Trophoblast cell (in vitro differentiated cells and primary cell): ENCODE data around the gene PPP1R9B.

Experiments used
- DNase-seq, 2 donors: peaks; one replicate each; pipeline ENCODE4 v3.0.0-alpha.2; 2016
- H2AFZ ChIP-seq: 2 replicates; pipeline ENCODE4 v1.6.1; 2013; ENCODE audit warnings: low read length, moderate library complexity, mild to moderate bottlenecking; ENCODE audit not compliant: insufficient read depth, poor library complexity
- H2AK5ac ChIP-seq: 2 replicates; pipeline ENCODE4 v1.6.1; 2013; ENCODE audit warnings: mild to moderate bottlenecking, low read length
- H2BK120ac ChIP-seq: 2 replicates; pipeline ENCODE4 v1.6.1; 2013; ENCODE audit warnings: low read length, mild to moderate bottlenecking, moderate library complexity; ENCODE audit not compliant: insufficient read depth, poor library complexity
- H2BK12ac ChIP-seq: 2 replicates; pipeline ENCODE4 v1.6.1; 2013; ENCODE audit warnings: mild to moderate bottlenecking, low read length, moderate library complexity
- H2BK5ac ChIP-seq: 2 replicates; pipeline ENCODE4 v1.6.1; 2013; ENCODE audit warnings: low read length, low read depth, moderate library complexity, mild to moderate bottlenecking; ENCODE audit not compliant: poor library complexity
- H3K14ac ChIP-seq: 2 replicates; pipeline ENCODE4 v1.6.1; 2013; ENCODE audit warnings: mild to moderate bottlenecking, low read length
- H3K18ac ChIP-seq: 2 replicates; pipeline ENCODE4 v1.6.1; 2013; ENCODE audit warnings: mild to moderate bottlenecking, low read length
- H3K23ac ChIP-seq: 2 replicates; pipeline ENCODE4 v1.6.1; 2013; ENCODE audit warnings: low read length
- H3K27ac ChIP-seq: 2 replicates; pipeline ENCODE4 v1.5.1; 2013; ENCODE audit warnings: low read depth, mild to moderate bottlenecking, inconsistent platforms, low read length, moderate library complexity
- H3K27me3 ChIP-seq: 2 replicates; pipeline ENCODE4 v1.6.1; 2013; ENCODE audit warnings: inconsistent platforms, mild to moderate bottlenecking, low read length, moderate library complexity; ENCODE audit not compliant: insufficient read depth
- H3K36me3 ChIP-seq, 2 experiments: 1 replicate in 1 of 2; 2 replicates in 1 of 2; pipeline ENCODE4 v1.6.1; 2013; ENCODE audit warnings: low read length in 2 of 2, mild to moderate bottlenecking in 2 of 2, moderate library complexity in 1 of 2; ENCODE audit not compliant: insufficient read depth in 2 of 2, control insufficient read depth in 1 of 2
- H3K4ac ChIP-seq: 2 replicates; pipeline ENCODE4 v1.6.1; 2013; ENCODE audit warnings: low read depth, mild to moderate bottlenecking, low read length, moderate library complexity
- H3K4me1 ChIP-seq, 2 experiments: 1 replicate in 1 of 2; 2 replicates in 1 of 2; pipeline ENCODE4 v1.6.1; 2013; ENCODE audit warnings: low read length in 2 of 2, mild to moderate bottlenecking in 2 of 2, moderate library complexity in 1 of 2; ENCODE audit not compliant: insufficient read depth in 2 of 2, control insufficient read depth in 1 of 2
- H3K4me2 ChIP-seq: 2 replicates; pipeline ENCODE4 v1.6.1; 2013; ENCODE audit warnings: inconsistent platforms, mild to moderate bottlenecking, low read length, moderate library complexity
- H3K4me3 ChIP-seq: 2 replicates; pipeline ENCODE4 v1.5.1; 2013; ENCODE audit warnings: mild to moderate bottlenecking, low read depth, low read length, inconsistent platforms
- H3K79me1 ChIP-seq: one replicate; pipeline ENCODE4 v1.6.1; 2013; ENCODE audit warnings: low read length
- H3K79me2 ChIP-seq: 2 replicates; pipeline ENCODE4 v1.6.1; 2013; ENCODE audit warnings: low read length, mild to moderate bottlenecking; ENCODE audit not compliant: control insufficient read depth, insufficient read depth, poor library complexity
- H3K9ac ChIP-seq: 2 replicates; pipeline ENCODE4 v1.6.1; 2013; ENCODE audit warnings: mild to moderate bottlenecking, low read length
- H3K9me3 ChIP-seq: 2 replicates; pipeline ENCODE4 v1.6.1; 2013; ENCODE audit warnings: low read depth, mild to moderate bottlenecking, control low read depth, inconsistent platforms, low read length; ENCODE audit not compliant: insufficient read depth
- H4K12ac ChIP-seq: 2 replicates; pipeline ENCODE4 v1.6.1; 2013; ENCODE audit warnings: low read depth, mild to moderate bottlenecking, low read length, moderate library complexity
- H4K8ac ChIP-seq: 2 replicates; pipeline ENCODE4 v1.6.1; 2013; ENCODE audit warnings: low read depth, mild to moderate bottlenecking, low read length, moderate library complexity
- H4K91ac ChIP-seq: one replicate; pipeline ENCODE4 v1.6.1; 2013; ENCODE audit warnings: low read depth, mild to moderate bottlenecking, low read length, moderate library complexity
- WGBS: extraction: QIAGEN DNeasy Blood & Tissue Kit; methylation state at CpG from one replicate; pipeline ENCODE4 v1.1.7; 2013; ENCODE audit warnings: missing lambda C conversion rate; ENCODE audit not compliant: insufficient read length, insufficient coverage; ENCODE audit errors: extremely low coverage; 5-methylcytosine and 5-hydroxymethylcytosine counted together

Gene PPP1R9B

DNA sequence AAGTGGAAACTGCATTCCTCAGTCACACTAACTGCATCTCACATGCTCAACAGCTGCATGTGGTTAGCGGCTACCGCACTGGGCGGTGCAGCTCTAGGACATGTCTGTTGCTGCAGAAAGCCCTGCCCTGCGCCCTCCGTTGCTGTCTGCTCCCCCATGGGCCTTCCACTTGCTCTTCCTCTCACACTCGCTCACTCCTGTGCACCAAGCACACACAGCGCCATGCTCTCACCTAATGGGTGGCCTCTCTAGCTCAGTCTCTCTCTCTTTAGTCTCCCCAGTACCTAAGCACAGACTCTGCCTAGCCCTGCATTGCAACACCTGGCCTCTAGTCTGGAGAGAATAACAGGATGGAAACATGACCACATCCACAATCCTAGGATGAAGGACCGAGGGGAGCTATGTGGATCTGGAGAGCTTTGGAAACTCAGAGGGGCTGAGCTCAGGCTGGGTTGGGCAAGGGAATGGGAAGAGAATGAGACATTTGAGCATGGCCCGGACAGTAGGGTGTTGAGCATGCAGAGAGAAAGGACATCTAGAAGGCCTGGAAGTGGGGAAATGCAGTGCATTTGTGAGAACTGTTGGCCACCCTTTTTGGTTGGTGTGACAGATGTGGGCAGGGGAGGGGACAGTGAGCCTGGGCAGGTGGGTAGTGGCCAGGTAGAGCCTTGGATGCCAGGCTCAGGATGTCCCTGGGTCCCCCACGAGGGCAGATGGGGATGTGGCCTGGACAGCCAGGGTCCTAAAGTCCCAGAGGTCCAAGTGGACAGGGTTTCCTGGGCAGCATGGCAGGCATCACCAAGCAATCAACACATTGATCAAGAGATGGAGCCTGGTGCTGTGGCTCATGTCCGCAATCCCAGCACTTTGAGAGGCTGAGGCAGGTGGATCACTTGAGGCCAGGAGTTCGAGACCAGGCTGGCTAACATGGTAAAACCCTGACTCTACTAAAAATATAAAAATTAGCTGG is 31.4 kb upstream of the PPP1R9B start:
- H4K8ac ChIP-seq = no peak overlapping the region
- no peak overlapping the region for H3K4me3 ChIP-seq
- no peak for DNase-seq
- peaks cover 4% of the 10 kb centered on the region for H3K9me3 ChIP-seq
- peaks cover 20% of the 10 kb centered on the region for H3K79me1 ChIP-seq
- H2AFZ ChIP-seq = no peak overlapping the region
- H3K18ac ChIP-seq = no peak overlapping the region
- no peak overlapping the region for H3K4me2 ChIP-seq
- peaks cover 22 to 28% of the 10 kb centered on the region in 2 experiments for H3K36me3 ChIP-seq
- no peak overlapping the region for H3K4ac ChIP-seq
- no peak overlapping the region for H2BK12ac ChIP-seq
- H3K23ac ChIP-seq = no peak overlapping the region
- peaks cover 22 to 28% of the 10 kb centered on the region in 2 experiments for H3K4me1 ChIP-seq
- no peak overlapping the region for H3K27ac ChIP-seq
- H2BK5ac ChIP-seq = no peak overlapping the region
- no peak overlapping the region for H3K14ac ChIP-seq
- no peak overlapping the region for H3K9ac ChIP-seq
- no CpG with 5 or more reads among the region's 12 CpGs for WGBS
- no peak overlapping the region for H2AK5ac ChIP-seq
- H2BK120ac ChIP-seq = no peak overlapping the region
- H3K27me3 ChIP-seq = no peaks in the 10 kb centered on the region
- H4K12ac ChIP-seq = no peak overlapping the region
- no peak overlapping the region for H4K91ac ChIP-seq
- no peaks in the 10 kb centered on the region for H3K79me2 ChIP-seq

DNA sequence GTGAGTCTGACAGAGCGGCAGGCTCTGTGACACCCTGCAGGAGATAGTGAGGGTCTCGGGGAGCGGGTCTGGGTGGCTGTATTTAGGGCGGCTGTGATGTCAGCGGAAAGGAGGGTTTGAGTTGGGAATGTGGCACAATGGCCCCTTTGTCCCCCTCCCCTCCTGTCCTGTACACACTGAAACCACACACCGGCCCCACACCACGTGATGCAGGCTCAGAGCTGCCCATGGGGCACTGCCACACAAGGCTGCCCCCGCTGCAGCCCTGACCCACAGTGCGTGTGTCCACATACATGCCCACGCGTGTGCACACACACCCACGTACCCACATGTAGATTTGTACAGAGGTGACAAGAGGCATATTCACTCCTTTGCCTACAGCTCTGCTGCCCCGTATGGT is 30.7 kb upstream of the PPP1R9B start:
- Histone ChIP-seq H3K79me1 (peaks cover 24% of the 10 kb centered on the region), H4K12ac (no peak overlapping the region), H3K4me2 (no peak overlapping the region), H2AK5ac (no peak overlapping the region), H4K91ac (no peak overlapping the region), H3K27ac (no peak overlapping the region), H3K4me3 (no peak overlapping the region), H2BK12ac (no peak overlapping the region), H3K23ac (no peak overlapping the region), H3K9me3 (peaks cover 4% of the 10 kb centered on the region), H3K9ac (no peak overlapping the region), H3K4ac (no peak overlapping the region), H2BK5ac (no peak overlapping the region), H3K14ac (no peak overlapping the region), H3K79me2 (no peaks in the 10 kb centered on the region), H2AFZ (no peak overlapping the region), H3K36me3 (peaks cover 15 to 21% of the 10 kb centered on the region in 2 experiments), H3K4me1 (peaks cover 26 to 32% of the 10 kb centered on the region in 2 experiments), H3K18ac (no peak overlapping the region), H4K8ac (no peak overlapping the region), H2BK120ac (no peak overlapping the region), H3K27me3 (no peaks in the 10 kb centered on the region)
- no peak for DNase-seq
- WGBS = no CpG with 5 or more reads among the region's 13 CpGs

DNA sequence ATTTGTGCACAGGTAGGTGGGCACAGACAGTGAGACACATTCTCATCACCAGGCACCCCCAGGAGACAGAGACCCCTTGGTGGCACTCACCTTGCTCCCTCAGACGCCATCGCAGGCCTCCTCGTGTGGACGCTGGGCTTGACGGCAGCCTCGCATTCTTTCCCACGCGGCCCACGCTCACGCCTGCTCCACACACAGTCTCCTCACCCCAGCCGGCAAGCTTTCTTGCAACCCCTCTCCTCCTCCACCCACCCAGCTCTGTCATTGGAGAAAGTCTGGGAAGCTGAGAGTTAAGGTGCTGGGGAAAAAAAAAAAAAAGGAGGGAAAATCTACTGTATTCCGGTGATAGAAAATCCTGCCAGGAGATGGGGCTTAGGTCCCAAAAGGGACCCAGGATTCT is 30.1 kb upstream of the PPP1R9B start:
- no peak overlapping the region for H3K4me3 ChIP-seq
- peaks cover 3% of the 10 kb centered on the region for H3K9me3 ChIP-seq
- peak overlapping the region; percentile 8 for H2BK12ac ChIP-seq
- no peak overlapping the region for H3K4ac ChIP-seq
- peaks cover 24% of the 10 kb centered on the region for H3K79me1 ChIP-seq
- no peak overlapping the region for H3K14ac ChIP-seq
- no peak overlapping the region for H3K18ac ChIP-seq
- H4K12ac ChIP-seq = no peak overlapping the region
- H2BK5ac ChIP-seq = no peak overlapping the region
- peak overlapping the region; percentile 28 for H2AK5ac ChIP-seq
- peaks cover 26 to 34% of the 10 kb centered on the region in 2 experiments for H3K4me1 ChIP-seq
- no peak overlapping the region for H4K8ac ChIP-seq
- H3K79me2 ChIP-seq = no peaks in the 10 kb centered on the region
- peaks cover 9 to 15% of the 10 kb centered on the region in 2 experiments for H3K36me3 ChIP-seq
- no peak overlapping the region for H3K4me2 ChIP-seq
- no peak overlapping the region for H2AFZ ChIP-seq
- WGBS = no CpG with 5 or more reads among the region's 12 CpGs
- no peak for DNase-seq
- no peak overlapping the region for H3K23ac ChIP-seq
- H4K91ac ChIP-seq = peak overlapping the region; percentile 44
- H2BK120ac ChIP-seq = no peak overlapping the region
- no peak overlapping the region for H3K27ac ChIP-seq
- H3K27me3 ChIP-seq = no peaks in the 10 kb centered on the region
- no peak overlapping the region for H3K9ac ChIP-seq

DNA sequence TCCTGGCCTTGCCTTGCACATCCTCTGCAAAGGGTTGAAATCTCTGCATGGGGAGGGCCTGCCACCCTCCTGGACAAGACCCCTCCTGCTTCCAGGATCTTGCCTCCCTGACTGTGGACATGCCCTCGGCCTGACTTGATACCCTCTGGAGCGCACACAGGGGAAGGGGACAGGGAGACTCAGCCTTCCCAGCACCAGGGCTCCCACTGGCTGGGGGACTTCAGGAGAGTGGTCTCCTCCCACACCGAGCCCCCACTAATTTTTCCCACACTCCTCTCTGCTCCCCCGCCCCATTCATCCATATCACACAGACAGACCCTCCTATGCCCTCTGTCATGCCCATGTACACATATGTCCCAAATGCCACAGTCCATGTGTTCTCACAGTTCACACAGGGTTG is 29.6 kb upstream of the PPP1R9B start:
- Histone ChIP-seq H3K9me3 (peaks cover 3% of the 10 kb centered on the region), H3K79me2 (no peaks in the 10 kb centered on the region), H2AFZ (no peak overlapping the region), H2BK5ac (no peak overlapping the region), H3K14ac (no peak overlapping the region), H3K4me1 (peaks cover 26 to 34% of the 10 kb centered on the region in 2 experiments), H2BK12ac (no peak overlapping the region), H3K36me3 (peaks cover 6 to 11% of the 10 kb centered on the region in 2 experiments), H4K91ac (no peak overlapping the region), H3K4ac (no peak overlapping the region), H2BK120ac (no peak overlapping the region), H3K9ac (no peak overlapping the region), H3K4me3 (no peak overlapping the region), H3K4me2 (no peak overlapping the region), H3K27ac (no peak overlapping the region), H3K23ac (no peak overlapping the region), H3K18ac (no peak overlapping the region), H3K27me3 (no peaks in the 10 kb centered on the region), H3K79me1 (peaks cover 24% of the 10 kb centered on the region), H2AK5ac (no peak overlapping the region), H4K12ac (no peak overlapping the region), H4K8ac (no peak overlapping the region)
- DNase-seq = no peak
- no CpG with 5 or more reads among the region's 4 CpGs for WGBS
